ENCODE data around the gene ZSWIM5. TPM values are rescaled to one million over a fixed set of nuclear protein-coding genes. Genes with fewer than 3 reads are reported as not detected.

The ZSWIM5 gene
- total RNA-seq, 1 donor from 2014 or later: 4.1 TPM

DNA sequence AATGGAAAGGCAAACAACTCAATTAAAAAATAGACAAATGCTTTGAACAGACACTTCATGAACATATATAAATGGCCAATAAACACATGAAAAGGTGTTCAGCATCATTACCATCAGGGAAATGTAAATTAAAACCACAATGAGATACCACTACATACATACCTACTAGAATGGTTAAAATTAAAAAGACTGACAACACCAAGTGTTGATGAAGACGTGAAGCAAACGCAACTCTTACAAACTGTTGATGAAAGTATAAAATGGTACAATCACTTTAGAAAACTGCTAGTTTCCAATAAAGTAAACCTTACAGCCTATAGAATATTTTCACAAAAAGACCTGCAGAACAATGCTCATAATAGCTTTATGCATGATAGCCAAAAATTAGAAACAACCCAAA lies 230.2 kb downstream of the ZSWIM5 start:
- H3K27ac ChIP-seq: no peak overlapping the region
- DNase-seq (no peak), ATAC-seq (no peak)
- no peaks in the 10 kb centered on the region for H3K27me3 ChIP-seq
- H3K36me3 ChIP-seq: peaks cover 65% of the 10 kb centered on the region
- H3K4me3 ChIP-seq: no peak overlapping the region
- intact Hi-C loops (cut with DNase I): no loop called here
- TF ChIP-seq, protein P1, sequence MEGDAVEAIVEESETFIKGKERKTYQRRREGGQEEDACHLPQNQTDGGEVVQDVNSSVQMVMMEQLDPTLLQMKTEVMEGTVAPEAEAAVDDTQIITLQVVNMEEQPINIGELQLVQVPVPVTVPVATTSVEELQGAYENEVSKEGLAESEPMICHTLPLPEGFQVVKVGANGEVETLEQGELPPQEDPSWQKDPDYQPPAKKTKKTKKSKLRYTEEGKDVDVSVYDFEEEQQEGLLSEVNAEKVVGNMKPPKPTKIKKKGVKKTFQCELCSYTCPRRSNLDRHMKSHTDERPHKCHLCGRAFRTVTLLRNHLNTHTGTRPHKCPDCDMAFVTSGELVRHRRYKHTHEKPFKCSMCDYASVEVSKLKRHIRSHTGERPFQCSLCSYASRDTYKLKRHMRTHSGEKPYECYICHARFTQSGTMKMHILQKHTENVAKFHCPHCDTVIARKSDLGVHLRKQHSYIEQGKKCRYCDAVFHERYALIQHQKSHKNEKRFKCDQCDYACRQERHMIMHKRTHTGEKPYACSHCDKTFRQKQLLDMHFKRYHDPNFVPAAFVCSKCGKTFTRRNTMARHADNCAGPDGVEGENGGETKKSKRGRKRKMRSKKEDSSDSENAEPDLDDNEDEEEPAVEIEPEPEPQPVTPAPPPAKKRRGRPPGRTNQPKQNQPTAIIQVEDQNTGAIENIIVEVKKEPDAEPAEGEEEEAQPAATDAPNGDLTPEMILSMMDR (IDR thresholded peaks at IDR 0.05): no peak
- no peaks in the 10 kb centered on the region for H3K4me1 ChIP-seq
- H3K9me3 ChIP-seq: no peaks in the 10 kb centered on the region

DNA sequence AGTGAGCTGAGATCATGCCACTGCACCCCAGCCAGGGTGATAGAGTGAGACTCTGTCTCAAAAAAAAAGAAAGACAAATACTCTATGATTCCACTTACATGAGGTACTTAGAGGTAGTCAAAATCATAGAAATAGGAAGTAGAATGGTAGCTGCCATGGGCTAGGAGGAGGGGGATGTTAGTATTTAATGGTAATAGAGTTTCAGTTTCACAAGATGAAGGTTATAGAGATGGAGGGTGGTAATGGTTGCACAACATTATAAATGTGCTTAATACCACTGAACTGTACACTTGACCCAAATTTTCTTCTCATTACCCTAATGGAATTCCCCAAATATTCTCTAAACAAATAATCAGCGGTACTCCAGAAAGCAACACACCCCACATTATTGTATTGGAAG lies 232.8 kb downstream of the ZSWIM5 start:
- H3K9me3 ChIP-seq: no peaks in the 10 kb centered on the region
- DNase-seq (no peak), ATAC-seq (peak; percentile 44)
- TF ChIP-seq, protein P1 (IDR thresholded peaks at IDR 0.05): no peak
- peaks cover 44% of the 10 kb centered on the region for H3K36me3 ChIP-seq
- intact Hi-C loops (cut with DNase I): no loop called here
- no peak overlapping the region for H3K27ac ChIP-seq
- H3K4me3 ChIP-seq: no peak overlapping the region
- H3K27me3 ChIP-seq: no peaks in the 10 kb centered on the region
- no peaks in the 10 kb centered on the region for H3K4me1 ChIP-seq

DNA sequence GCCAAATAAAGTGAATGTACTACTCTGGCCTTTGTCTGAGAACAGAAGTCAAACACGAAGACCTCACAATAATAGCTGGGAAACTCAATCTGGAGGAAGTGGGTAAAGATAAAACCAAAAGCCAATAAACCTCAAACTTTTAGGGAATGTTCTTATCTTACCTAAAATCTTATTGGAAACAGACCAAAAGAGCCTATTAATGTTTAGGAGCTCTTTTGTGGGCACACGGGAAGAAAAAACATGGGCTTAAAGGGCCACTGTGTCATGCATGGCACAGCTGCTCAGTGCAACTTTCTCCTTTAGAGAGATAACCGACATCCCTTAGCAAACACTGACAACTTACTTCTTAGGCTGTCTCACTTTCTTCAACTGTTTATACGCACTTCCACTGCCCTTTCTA lies 236.1 kb downstream of the ZSWIM5 start:
- no peak overlapping the region for H3K4me3 ChIP-seq
- intact Hi-C loops (cut with DNase I): no loop called here
- H3K9me3 ChIP-seq: no peaks in the 10 kb centered on the region
- H3K4me1 ChIP-seq: no peaks in the 10 kb centered on the region
- no peaks in the 10 kb centered on the region for H3K27me3 ChIP-seq
- ATAC-seq: no peak
- TF ChIP-seq, protein P1 (IDR thresholded peaks at IDR 0.05): no peak
- DNase-seq: no peak
- no peak overlapping the region for H3K27ac ChIP-seq
- peaks cover 16% of the 10 kb centered on the region for H3K36me3 ChIP-seq

Other genes with a start within 250 kb of the ZSWIM5 start
- 22.6 TPM for gene EIF2B3, start 220.0 kb downstream of the ZSWIM5 start, total RNA-seq
- 43.6 TPM for gene HECTD3, start 195.3 kb downstream of the ZSWIM5 start, total RNA-seq
- 51.4 TPM for gene UROD, start 194.4 kb downstream of the ZSWIM5 start, total RNA-seq
- not detected for gene HPDL, start 120.3 kb upstream of the ZSWIM5 start, total RNA-seq
- gene TOE1, start 133.6 kb upstream of the ZSWIM5 start, total RNA-seq: 8.2 TPM
- 20.3 TPM for gene MUTYH, start 133.8 kb upstream of the ZSWIM5 start, total RNA-seq

Measured in upper lobe of right lung (tissue), 1 donor.